Measurements from ENCODE around the gene PRM2. TPM values are rescaled to one million over a fixed set of nuclear protein-coding genes. Genes with fewer than 3 reads are reported as not detected.

Gene PRM2
- polyA plus RNA-seq, 2 of the 4 experiments (the other 2 are of a cell fraction), result not detected

DNA sequence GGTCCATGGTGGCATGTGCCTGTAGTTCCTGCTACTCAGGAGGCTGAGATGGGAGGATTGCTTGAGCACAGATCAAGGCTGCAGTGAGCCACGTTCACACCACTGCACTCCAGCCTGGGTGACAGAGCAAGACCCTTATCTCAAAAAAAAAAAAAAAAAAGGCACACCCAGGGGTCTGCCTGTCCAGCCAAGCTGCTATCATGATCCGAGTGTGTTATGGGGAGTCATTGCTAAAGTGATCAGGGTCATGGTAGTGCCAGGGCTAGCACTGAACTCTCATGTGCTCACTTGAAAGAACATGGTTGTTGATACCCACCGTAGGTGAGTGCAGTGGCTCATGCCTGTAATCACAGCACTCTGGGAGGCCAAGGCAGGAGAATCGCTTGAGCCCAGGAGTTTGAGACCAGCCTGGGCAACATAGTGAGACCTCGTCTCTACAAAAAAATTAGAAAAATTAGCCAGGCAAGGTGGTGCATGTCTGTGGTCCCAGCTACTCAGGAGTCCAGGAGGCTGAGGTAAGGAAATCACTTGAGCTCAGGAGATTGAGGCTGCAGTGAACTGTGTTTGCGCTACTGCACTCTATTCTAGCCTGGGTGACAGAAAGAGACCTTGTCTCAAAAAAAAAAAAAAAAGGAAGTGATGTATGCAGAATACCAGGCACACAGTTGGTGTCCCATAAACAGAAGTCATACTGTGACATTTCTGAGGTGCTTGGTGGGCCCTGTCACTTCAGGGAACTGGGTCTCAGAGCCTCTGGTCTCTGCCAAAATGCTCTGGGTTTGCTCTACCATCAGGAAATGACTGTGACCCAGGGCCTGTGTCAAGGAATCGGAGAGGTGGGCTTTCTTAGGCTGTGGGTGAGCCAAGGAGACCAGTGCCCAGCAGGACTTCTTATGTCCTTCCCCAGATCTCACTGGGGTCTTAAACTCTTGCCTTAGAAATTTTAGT, 2.7 kb upstream of the PRM2 start:
- FAIRE-seq (no peak), DNase-seq (ENCODE audit: low read depth in 1 of 2, low spot score in 1 of 2) (no peak), ATAC-seq (no peak)
- ChIA-PET CTCF (interaction anchor here (0.8 to 1.2 kb wide), 3 partner anchors 21 to 55 kb away, joined by 3 to 6 read pairs (median 4); partner anchors contain the start of gene SOCS1), POLR2A (no interaction called here)
- H3K27ac ChIP-seq, result no peak overlapping the region
- no peaks in the 10 kb centered on the region for H3K9me3 ChIP-seq
- no peak overlapping the region for H3K4me3 ChIP-seq
- TF ChIP-seq RCOR1 (IDR thresholded peaks at IDR 0.05; ENCODE audit: low read depth, low read length) (no peak), SMC3 (IDR thresholded peaks at IDR 0.05) (no peak), MAZ (IDR thresholded peaks at IDR 0.05; ENCODE audit: borderline replicate concordance, low read depth, low read length) (no peak), MAFK (IDR thresholded peaks at IDR 0.05; ENCODE audit: partially characterized antibody) (no peak), ZFP36 (IDR thresholded peaks at IDR 0.05; ENCODE audit: borderline replicate concordance, partially characterized antibody) (no peak), RARB (CRISPR knock-in tag; IDR thresholded peaks at IDR 0.05) (no peak), HEYL (CRISPR knock-in tag; IDR thresholded peaks at IDR 0.05) (no peak), CHD4 (IDR thresholded peaks at IDR 0.05; ENCODE audit: borderline replicate concordance) (no peak)
- TF ChIP-seq, protein P1, sequence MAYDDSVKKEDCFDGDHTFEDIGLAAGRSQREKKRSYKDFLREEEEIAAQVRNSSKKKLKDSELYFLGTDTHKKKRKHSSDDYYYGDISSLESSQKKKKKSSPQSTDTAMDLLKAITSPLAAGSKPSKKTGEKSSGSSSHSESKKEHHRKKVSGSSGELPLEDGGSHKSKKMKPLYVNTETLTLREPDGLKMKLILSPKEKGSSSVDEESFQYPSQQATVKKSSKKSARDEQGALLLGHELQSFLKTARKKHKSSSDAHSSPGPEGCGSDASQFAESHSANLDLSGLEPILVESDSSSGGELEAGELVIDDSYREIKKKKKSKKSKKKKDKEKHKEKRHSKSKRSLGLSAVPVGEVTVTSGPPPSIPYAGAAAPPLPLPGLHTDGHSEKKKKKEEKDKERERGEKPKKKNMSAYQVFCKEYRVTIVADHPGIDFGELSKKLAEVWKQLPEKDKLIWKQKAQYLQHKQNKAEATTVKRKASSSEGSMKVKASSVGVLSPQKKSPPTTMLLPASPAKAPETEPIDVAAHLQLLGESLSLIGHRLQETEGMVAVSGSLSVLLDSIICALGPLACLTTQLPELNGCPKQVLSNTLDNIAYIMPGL (CRISPR knock-in tag; IDR thresholded peaks at IDR 0.05; ENCODE audit: borderline replicate concordance), result no peak
- H3K4me2 ChIP-seq, result no peak overlapping the region
- WGBS (ENCODE audit: missing lambda C conversion rate), result 61% methylated on average over 7 of the region's 7 CpGs
- no peaks in the 10 kb centered on the region for H3K4me1 ChIP-seq

DNA sequence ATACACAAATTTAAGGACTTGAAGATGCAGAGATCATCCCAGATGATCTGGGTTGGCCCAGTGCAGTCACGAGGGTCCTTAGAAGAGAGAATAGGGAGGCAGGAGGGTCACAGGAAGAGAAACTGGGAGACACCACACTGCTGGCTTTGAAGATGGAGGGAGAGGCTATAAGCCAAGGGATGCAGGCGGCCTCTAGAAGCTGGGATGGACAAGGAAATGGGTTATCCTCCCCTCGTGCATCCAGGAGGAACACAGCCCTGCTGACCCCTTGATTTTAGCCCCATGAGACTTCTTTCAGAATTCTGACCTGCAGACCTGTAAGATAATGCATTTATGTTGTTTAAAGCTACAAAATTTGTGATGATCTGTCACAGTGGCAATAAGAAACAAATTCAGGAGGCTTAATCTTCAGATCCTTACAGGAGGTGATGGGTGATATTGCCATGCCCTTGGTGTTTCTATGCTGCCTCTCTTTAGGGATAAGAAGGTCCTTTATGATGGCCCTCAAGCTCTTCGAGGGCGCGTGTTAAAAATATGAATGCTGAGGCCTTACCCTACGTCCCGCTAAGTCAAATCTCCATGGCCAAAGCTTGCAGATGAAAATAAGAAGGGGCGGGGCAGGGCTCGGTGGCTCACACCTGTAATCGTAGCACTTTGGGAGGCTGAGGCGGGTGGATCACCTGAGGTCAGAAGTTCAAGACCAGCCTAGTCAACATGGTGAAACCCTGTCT, 1.5 kb upstream of the PRM2 start:
- Histone ChIP-seq H3K4me2 (no peak overlapping the region), H3K4me3 (no peak overlapping the region), H3K4me1 (no peaks in the 10 kb centered on the region), H3K9me3 (no peaks in the 10 kb centered on the region), H3K27ac (no peak overlapping the region)
- 74% methylated on average over 12 of the region's 12 CpGs for WGBS (ENCODE audit: missing lambda C conversion rate)
- ChIA-PET POLR2A (no interaction called here), CTCF (no interaction called here)
- TF ChIP-seq CBX2 (IDR thresholded peaks at IDR 0.05; ENCODE audit: borderline replicate concordance, low read depth), result no peak
- TF ChIP-seq EP300 (IDR thresholded peaks at IDR 0.05), result no peak
- no peak for TF ChIP-seq RARB (CRISPR knock-in tag; IDR thresholded peaks at IDR 0.05)
- no peak for TF ChIP-seq CBX8 (IDR thresholded peaks at IDR 0.05)
- TF ChIP-seq RNF2 (IDR thresholded peaks at IDR 0.05; ENCODE audit: borderline replicate concordance, low read depth), result no peak
- TF ChIP-seq, protein P2, sequence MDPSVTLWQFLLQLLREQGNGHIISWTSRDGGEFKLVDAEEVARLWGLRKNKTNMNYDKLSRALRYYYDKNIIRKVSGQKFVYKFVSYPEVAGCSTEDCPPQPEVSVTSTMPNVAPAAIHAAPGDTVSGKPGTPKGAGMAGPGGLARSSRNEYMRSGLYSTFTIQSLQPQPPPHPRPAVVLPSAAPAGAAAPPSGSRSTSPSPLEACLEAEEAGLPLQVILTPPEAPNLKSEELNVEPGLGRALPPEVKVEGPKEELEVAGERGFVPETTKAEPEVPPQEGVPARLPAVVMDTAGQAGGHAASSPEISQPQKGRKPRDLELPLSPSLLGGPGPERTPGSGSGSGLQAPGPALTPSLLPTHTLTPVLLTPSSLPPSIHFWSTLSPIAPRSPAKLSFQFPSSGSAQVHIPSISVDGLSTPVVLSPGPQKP (IDR thresholded peaks at IDR 0.05; ENCODE audit: low read depth, low read length), result no peak
- no peak for TF ChIP-seq JUN (IDR thresholded peaks at IDR 0.05)
- no peak for TF ChIP-seq HOXB5 (CRISPR knock-in tag; IDR thresholded peaks at IDR 0.05)
- no peak for TF ChIP-seq RFX5 (IDR thresholded peaks at IDR 0.05)
- no peak for FAIRE-seq
- no peak for DNase-seq (ENCODE audit: low read depth in 1 of 2, low spot score in 1 of 2)
- ATAC-seq, result no peak

Measured in A549 (cell line).